ENCODE data around the gene ARHGEF40. TPM values are rescaled to one million over a fixed set of nuclear protein-coding genes. Genes with fewer than 3 reads are reported as not detected.

ARHGEF40 gene
- total RNA-seq, 1 experiment from 2014 or later = 71.4 TPM

- Histone ChIP-seq H3K23ac (ENCODE audit: insufficient read length, low read depth, low read length) (no peak overlapping the region), H3K4me1 (ENCODE audit: insufficient read depth, low read length) (no peaks in the 10 kb centered on the region), H3K4me2 (ENCODE audit: insufficient read depth, insufficient read length, low read length) (no peak overlapping the region), H4K91ac (ENCODE audit: insufficient read length, low read depth, low read length) (no peak overlapping the region), H3K56ac (ENCODE audit: insufficient read length, low read depth, low read length) (no peak overlapping the region), H2AK5ac (ENCODE audit: insufficient read length, low read length) (no peak overlapping the region), H3K4ac (ENCODE audit: low read depth, low read length) (no peak overlapping the region), H3T11ph (ENCODE audit: low read length) (no peak overlapping the region), H3K79me1 (ENCODE audit: insufficient read depth, low read depth, low read length, poor library complexity, severe bottlenecking) (no peaks in the 10 kb centered on the region), H4K20me1 (ENCODE audit: control insufficient read depth, insufficient read depth, insufficient read length) (no peaks in the 10 kb centered on the region), H2BK12ac (ENCODE audit: insufficient read length, low read depth, low read length) (no peak overlapping the region), H3K27ac (ENCODE audit: insufficient read length, low read depth, low read length) (no peak overlapping the region), H2BK120ac (ENCODE audit: low read depth, low read length, poor library complexity, severe bottlenecking) (no peak overlapping the region), H3K23me2 (ENCODE audit: insufficient read length, low read depth, low read length, poor library complexity, severe bottlenecking) (no peaks in the 10 kb centered on the region), H2AFZ (ENCODE audit: low read length) (no peak overlapping the region), H3K9ac (ENCODE audit: extremely low read depth, insufficient read length, low read length) (no peak overlapping the region), H3K9me3 (ENCODE audit: control insufficient read depth, low read depth, low read length) (no peaks in the 10 kb centered on the region), H3K14ac (ENCODE audit: insufficient read depth, low read length) (no peak overlapping the region), H3K79me2 (ENCODE audit: insufficient read depth, low read length) (no peaks in the 10 kb centered on the region), H4K5ac (ENCODE audit: insufficient read length, low read depth, low read length) (no peak overlapping the region), H3K27me3 (ENCODE audit: insufficient read depth, low read length) (no peaks in the 10 kb centered on the region), H4K8ac (replicated peaks; ENCODE audit: insufficient read length, low read depth, low read length) (no peak overlapping the region), H2BK15ac (ENCODE audit: low read depth, low read length) (no peak overlapping the region), H2BK20ac (ENCODE audit: low read depth, low read length, poor library complexity, severe bottlenecking) (no peak overlapping the region), H2BK5ac (ENCODE audit: insufficient read length, low read length) (no peak overlapping the region), H3K18ac (ENCODE audit: insufficient read length, low read depth, low read length) (no peak overlapping the region)
- Mint-ChIP-seq H3K4me1 (peaks cover 4% of the 10 kb centered on the region in 2 experiments; a peak in 3 of 4 replicates), H3K9me3 (no peaks in the 10 kb centered on the region), H3K27ac (no peak overlapping the region), H3K27me3 (ENCODE audit: low read depth) (peaks cover 17% of the 10 kb centered on the region), H3K36me3 (ENCODE audit: insufficient read depth in 1 of 3, low read depth in 3 of 3) (no peaks in the 10 kb centered on the region), H3K4me3 (no peak overlapping the region)
- no peak for DNase-seq
- no peak for TF ChIP-seq CTCF (conservative IDR thresholded peaks at IDR 0.05)
- no CpG with 5 or more reads among the region's 2 CpGs for WGBS (ENCODE audit: extremely low coverage, insufficient read length, low lambda C conversion rate)
Observed at GRCh38 chr14:21048638-21049037, 21.5 kb upstream of the ARHGEF40 start.
